Measurements from ENCODE around the gene MFSD6.
"Not testable (repeated sequence)": the region's sequence is repeated elsewhere in the genome, so short reads cannot be mapped to it uniquely, and the experiment has no call there.

The MFSD6 gene

DNA sequence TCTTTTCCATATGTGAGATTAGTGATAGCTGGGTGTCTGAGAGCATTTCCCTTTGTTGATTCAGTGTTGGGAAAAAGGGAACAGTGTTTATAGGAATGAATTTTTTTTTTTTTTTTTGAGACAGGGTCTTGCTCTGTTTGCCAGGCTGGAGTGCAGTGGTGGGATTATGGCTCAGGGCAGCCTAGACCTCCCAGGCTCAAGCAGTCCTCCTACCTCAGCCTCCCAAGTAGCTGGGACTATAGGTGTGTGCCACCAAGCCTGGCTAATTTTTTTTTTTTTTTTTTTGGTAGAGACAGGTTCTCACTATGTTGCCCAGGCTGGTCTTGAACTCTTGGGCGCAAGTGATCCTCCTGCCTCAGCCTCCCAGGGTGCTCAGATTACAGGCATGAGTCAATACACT is 60.2 kb downstream of the MFSD6 start:
- not testable (repeated sequence) for DNase-seq

DNA sequence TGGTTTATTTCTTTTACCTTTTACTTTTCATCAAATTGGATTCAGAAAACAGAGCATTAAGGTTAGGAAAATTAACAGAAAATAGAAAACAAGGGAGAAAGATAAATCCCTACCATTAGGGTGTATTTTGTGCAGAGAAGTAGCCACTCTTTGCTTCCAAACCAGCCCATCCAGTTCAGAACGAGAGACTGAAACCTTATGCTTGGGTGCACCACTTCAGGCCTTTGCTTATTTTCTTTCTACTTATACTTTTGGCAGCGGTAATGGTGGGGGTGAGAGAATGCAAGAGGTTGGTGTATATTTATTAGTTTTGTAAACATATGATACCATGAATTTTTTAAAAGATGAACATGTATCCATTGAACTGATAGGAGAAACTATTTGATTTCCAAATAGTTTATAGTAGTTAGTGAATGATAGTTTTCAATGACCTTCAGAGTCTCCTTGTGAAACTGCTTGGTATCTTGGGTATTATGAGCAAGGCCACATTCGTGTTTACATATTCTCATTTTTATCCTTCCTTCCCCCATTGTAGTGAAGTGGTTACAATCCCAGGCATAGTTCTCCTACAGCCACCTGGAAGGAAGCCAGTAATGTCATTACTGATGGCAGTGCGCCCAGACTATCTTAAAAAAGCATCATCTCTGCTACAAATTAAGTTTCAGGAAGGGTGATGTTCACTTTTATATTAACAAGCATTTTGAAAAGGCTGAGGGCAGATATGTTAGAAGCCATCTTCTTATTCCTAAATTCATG is 60.8 kb downstream of the MFSD6 start:
- DNase-seq: peak; percentile 97

DNA sequence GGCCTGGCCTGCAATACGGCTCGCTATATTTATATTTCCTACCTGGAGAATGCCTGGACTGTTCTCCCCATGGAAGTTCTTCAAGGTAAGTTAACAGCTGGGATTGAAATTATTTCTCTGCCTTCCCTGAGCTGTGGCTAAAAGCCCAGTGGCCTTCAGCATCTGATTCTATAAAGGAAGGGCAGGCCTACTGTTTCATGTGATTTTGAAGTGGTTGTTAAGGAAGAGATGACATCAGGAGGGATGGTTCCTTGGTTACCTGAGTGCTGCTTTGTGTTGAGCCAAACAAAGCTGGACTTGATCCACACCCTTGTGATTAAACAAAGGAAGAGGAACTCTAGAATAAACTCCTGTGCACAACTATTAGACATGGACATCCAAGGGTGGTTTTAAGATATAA is 61.6 kb downstream of the MFSD6 start:
- DNase-seq: peak; percentile 93

DNA sequence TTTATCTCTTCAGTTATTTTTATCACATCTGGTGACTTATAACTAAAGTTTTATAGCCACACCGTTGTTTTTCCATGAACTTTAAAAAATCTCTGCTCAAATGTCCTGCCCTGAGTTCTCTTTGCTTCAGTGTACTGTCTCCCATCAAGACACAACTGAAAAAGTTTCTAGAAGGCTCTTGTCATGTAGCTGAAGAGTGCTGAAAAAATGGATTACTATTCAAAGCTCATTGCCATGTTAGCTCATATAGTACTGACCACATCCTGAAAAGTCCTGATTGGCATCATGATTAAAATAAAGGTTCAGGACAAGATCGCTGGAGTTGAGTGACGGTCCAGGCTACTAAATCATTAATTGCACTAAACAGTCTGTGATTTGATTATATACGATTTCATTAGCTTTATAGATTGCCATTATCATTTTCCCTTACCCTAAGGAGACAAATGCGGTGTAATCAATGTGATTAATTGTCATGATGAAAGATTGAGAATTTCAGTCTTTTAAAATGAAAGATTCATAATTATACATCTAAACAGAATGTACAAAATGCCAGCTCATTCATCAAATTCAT is 62.2 kb downstream of the MFSD6 start:
- no peak for DNase-seq

DNA sequence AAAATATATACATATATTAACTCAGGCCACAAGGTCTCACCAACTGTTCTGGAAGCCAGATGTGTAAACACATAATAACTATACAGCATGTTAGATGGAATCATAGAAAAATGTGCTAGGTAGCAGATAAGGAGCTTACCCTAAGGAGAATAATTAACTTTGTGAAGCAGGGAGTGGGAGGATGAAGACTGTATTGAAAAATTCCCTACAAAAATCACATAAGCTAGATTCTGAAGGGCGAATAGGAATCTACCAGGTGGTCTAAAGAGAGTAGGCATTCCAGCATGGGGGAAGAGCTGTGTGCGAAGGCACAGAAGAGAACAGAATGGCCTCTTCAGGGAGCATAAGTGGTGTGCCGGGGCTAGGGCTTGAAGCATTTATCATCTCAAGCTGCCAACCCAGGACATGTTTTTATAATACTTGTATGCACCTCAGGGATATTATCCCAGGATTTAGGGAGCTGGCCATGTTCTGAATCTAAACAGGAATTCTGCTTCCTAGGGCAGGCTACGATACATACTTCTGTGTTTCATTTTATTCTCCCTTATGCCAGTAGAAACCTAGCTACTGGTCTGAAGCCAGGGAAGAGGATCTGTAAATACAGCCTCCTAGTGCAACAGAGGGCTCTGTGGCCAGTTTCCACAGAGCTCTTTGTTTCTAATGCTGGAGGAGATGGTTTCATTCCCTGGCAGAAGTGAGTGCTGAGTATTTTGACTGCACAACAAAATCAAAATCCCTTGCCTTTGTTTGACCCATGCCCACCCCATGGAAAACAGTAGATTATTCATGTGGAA is 69.7 kb downstream of the MFSD6 start:
- no peak for DNase-seq

DNA sequence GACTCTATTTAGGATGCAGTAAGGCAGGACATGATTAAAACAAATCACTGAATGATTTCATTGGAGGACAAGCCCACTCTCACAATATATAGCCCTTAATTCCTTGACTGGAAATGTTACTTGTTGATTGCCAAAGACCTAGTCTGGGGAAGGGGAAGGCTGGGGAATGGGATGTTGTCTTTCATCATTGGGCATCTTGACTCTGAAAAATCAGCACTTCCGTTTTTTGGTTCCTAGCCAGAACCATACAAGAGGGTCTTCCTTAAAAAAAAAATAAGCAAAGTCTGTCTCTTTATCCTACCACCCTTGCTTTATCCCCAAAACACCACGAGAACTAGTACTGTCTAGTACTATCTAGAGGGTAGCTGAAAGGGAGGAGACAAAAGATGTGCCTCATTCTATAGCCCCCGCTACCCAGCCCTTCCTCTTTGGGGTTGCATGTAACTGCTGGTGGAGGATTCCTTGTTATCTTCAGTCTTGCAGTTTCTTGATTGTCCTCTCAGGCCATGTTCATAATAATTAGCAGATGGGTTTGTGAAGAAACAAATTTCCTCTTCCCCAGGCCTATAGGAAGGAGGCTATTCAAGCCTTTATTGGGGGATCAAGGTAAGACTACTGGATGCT is 70.5 kb downstream of the MFSD6 start:
- no peak for DNase-seq

DNA sequence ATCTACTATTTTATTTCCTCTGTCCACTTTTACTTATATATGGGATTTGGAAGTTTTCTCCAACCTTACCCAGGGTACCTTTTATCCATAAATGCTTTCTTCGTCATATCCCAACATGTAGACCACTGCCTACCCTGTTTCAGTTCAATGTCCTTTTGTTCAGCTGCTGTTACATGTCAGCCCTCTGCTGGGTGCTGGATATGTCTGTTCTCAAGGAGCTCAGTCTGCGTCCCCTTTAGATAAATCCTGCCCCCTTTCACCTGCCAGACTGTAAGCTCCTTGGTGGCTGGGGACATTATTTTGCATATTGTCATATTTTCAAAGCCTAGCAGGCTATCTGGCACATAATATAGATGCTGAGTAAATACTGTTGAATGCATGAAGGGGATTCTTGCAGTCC is 73.2 kb downstream of the MFSD6 start:
- DNase-seq: no peak

DNA sequence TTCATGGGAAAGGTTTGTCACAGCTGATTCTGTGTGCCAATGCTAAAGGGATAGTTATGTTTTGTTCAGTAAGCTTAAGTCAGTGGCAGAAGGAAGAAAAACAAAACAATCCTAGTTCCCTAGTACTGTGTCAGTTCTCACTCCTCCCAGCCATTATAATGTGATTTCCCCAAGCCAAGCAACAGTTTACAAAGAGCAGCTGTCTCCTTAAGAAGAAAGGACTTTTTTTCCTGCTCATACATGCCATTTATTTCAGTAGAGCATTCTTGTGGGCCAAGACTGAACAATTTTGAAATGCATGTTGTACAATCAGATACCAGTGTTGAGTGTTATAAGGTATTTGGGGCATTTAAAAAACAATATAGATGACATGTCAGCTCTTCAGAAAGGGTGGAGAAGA is 74.3 kb downstream of the MFSD6 start:
- no peak for DNase-seq

DNA sequence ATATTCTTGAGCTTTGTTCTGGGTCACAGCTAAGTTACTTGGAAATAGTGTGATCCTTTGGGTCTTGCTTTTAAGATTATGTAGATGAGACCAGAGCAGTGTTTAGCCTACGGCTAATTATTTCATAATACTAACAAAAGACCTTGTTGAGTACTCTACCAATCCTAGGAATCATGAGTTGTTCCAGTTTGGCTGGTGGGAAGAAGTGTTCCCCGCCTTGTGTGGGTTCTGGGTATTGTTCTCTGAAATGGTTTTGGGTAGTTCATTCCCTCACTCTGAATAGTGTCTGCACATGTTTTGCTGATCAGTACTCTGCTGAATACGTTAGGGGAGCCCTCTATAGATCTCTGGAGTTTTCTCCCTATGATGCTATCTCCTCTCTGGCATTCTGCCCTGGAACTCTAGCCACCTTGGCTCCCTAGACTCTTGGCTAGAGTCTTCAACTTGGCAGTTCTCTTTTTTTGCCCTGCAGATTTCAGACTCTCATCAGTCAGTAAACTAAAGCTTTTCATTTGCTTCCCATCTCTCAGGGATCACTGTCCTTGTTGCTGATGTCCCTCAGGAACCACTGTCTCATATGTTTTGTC is 78.0 kb downstream of the MFSD6 start:
- DNase-seq: no peak

DNA sequence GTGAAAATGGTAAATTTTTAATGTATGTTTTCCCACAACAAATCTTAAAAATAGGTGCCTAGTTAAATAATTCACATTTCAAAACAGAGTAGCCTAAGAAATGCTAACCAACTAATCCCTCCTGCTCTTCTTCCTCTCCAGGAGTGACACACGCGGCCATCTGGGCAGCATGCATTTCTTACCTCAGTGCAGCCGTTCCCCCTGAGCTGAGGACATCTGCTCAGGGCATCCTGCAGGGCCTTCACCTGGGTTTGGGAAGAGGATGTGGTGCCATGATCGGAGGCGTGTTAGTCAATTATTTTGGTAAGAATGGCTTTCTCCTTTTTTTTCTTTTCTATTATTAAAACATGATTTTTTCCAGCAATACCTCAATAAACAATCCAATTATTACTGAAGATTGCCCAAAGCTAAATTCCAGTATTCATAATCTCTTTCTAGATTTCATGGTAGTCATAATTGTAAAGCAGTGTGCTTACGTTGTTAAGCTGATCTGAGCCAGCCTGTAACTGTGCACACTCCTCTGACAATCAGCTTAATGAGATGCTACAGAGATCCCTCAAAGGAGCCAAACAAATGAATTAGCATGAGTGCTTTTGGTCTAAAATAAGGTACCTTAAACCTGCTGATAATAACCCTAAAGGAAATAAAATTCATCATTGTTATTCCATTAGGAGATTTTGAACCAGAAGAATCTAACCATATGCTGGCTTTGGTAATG is 80.5 kb downstream of the MFSD6 start:
- DNase-seq: no peak

DNA sequence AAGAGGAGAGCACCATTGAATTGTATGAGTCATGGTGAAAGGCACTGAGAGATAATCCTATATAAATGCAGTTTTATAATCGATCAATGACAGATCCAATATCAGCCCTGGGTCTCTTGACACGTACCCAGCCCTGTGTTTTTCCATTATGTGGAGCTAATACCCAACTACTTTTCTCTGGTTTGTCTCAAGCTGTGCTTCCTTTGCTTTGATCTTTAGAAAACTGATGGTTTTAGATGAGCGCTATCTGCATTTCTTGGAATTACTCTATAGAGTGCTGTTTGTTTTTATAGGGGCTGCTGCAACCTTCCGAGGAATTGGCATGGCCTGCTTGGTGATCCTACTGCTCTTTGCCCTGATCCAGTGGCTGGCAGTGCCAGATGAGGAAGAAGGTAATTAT is 81.3 kb downstream of the MFSD6 start:
- DNase-seq: no peak

DNA sequence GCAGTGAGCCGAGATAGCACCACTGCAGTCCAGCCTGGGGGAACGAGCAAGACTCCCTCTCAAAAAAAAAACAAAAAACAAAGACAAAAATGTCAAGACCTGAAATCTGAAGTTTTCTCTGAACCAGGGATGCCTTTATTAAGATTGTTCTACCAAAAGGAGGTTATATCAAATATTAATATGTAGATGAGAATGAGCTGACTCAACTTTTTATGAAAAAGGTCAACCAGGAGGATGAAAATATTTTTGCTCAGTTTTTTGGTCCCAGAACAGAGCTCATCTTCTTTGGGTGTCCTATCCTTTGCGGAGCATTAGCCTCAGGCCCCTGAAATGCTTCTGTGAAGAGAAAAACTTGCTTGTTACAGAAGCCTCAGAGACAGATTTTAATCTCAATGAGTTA is 82.3 kb downstream of the MFSD6 start:
- no peak for DNase-seq

DNA sequence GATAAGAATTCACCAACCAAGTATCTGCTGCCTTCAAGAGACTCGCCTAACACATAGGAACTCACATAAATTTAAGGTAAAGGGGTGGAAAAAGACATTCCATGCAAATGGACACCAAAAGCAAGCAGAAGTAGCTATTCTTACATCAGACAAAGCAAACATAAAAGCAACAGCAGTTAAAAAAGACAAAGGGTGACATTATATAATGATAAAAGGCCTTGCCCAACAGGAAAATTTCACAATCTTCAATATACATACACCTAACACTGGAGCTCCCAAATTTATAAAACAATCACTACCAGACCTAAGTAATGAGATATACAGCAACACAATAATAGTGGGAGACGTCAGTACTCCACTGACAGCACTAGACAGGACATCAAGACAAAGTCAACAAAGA is 84.9 kb downstream of the MFSD6 start:
- DNase-seq: no peak

DNA sequence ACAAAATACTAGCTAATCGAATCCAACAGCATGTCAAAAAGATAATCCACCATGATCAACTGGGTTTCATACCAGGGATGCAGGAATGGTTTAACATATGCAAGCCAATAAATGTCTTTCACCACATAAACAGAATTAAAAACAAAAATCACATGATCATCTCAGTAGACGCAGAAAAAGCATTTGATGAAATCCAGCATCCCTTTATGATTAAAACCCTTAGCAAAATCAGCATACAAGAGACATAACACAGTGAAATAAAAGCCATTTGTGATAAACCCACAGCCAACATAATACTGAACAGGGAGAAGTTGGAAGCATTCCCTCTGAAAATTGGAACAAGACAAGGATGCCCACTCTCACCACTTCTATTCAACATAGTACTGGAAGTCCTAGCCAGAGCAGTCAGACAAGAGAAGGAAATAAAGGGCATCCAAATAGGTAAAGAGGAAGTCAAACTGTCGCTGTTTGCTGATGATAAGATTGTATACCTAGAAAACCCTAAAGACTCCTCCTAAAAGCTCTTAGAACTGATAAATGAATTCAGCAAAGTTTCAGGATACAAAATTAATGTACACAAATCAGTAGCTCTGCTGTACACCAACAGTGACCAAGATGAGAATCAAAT is 86.6 kb downstream of the MFSD6 start:
- DNase-seq: not testable (repeated sequence)

DNA sequence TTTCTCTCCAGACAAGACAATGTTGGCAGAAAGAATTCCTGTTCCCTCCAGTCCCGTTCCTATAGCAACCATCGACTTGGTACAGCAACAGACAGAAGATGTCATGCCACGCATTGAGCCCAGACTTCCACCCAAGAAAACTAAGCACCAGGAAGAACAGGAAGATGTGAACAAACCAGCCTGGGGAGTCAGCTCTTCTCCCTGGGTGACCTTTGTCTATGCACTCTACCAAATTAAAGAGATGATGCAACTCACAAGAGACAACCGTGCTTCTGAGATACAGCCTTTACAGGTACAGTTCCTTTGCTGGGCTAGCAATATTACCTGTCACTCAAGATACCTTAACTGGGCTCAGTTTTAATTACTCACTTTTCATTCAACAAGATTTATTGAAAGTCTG is 89.3 kb downstream of the MFSD6 start:
- DNase-seq: no peak

DNA sequence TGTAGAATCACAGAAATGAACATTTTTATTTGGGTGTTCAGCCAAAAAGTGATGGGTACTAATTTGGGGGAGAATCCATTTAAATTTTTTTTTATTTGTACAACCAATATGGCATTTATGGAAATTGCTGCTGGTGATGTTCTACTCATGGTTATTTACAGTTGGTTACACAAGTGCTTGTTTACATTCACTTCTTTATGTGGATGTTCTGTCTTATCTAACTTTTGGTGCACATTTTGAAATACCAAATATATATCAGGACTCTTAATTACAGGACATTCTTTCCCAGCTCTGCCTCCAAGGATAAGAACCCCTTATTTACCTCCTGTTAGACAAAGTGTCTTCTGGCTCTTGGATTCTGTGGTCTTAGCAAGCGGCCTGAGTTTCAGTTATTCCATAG is 91.1 kb downstream of the MFSD6 start:
- no peak for DNase-seq

DNA sequence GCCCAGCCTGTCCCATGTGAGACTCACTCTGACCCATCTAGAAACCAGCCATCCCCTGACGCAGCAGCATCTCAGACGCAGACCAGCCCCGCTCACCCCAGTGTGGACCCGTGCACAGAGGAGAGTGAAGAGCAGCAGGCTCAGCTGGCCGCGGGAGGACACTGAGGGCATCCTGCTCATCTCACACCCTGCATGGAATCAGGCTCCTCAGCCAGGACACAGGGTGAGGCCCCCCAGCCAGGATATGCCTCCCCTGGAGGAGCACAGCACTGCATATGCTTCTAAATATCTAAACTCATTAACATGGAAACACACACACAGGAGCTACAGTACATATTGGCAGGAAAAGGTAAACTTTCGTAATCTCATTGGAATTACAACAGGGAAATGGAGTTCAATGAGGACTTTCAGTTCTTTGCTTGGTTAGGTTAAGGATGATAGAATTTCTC is 91.9 kb downstream of the MFSD6 start:
- no peak for DNase-seq

DNA sequence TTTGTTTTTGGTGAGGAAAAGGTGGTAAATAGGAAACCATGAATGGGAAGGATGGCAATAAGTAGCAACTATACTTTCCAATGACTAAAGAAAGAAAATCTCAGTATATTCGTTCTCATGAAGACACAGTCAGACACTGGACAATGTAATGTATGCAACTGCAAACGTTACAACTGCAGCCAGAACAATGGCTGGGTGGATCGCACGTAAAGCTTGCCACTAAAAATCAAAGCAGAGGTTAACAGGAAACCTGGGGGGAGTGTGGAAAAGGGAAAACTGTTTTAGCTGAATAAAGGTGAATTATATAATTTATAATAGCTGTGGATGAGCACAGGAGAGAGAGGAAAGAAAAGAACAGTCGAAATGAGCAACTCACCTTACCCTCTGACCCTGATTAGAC is 93.1 kb downstream of the MFSD6 start:
- DNase-seq: no peak

DNA sequence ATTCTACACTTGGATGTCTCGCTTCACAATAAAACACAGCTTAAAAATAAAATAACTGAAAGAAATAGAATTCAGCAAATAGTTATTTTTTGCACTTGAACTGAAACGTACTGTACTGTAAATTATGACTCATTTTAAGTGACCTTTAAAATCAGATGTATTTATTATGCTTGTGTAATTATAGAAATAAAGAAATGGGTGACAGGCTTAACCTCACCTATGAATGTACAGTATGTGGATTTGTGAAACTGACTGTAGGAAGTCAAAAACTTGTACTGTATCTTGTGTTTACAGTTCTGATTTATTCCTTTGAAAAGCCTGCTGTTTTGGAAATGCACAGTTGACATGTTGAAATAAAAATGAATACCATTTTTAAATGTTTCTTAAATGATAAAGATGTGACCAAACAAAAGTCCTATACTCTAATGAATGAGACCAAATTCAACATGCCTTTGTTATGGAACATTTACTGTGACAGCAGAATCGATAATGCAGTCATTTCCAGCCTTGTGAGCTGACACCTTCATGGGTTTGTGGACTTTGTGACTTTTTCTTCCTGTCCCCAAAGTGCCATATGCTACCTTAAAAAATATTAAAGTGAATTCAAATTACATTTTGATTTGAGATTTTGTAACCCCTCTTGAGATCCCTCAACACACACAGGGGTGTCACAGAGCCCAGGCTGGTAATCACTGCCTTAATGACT is 93.7 kb downstream of the MFSD6 start:
- no peak for DNase-seq

DNA sequence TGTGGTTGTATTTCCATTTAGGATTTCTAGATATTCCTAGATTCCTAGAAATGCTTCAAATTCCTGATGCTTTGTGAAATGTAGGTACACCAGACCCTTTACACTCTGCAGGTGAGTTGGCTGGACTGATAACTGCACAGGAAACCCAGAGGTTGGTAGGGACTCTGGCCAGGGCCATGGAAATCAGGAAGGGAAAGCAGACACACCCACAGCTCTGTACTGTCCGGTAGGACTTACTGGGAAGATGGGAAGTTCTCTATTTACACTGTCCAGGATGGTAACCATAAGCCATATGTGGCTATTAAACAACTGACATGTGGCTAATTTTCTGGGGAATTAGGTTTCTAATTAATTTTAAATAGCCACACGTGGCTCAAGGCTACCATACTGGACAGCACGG is 94.9 kb downstream of the MFSD6 start:
- no peak for DNase-seq

DNA sequence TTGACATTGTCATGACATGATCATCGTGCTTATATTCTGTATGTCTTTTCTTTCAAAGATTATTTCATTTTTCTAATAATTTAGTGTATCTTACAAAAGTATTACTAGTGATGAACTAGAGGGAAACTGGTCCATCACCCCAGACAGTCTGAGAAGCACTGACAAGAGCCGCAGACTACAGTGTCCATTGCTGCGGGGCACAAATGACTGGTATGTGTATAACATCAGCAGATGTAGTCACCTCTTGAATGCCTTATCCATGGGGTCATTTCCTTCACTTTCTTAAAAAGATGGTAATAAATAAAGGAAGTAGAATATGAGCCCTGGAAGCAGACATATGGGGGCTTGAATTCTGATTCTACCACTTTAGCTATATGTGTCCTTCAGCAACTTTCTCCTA is 96.8 kb downstream of the MFSD6 start:
- DNase-seq: no peak

Measured in NCI-H1436 treated with DMSO at 0.1 percent for 48 hours (cell line).